GM18517 (cell line): Measurements from ENCODE around the gene CRACDL.

Experiments
- ATAC-seq: cut with Tn5 transposase; IDR thresholded peaks from one replicate; pipeline ENCODE4 v1.9.1; 2021; ENCODE audit warnings: mild to moderate bottlenecking, moderate library complexity; ENCODE audit not compliant: unreplicated experiment

Gene CRACDL

GRCh38 chr2:98826856-98827255, 109.2 kb downstream of the CRACDL start:
- ATAC-seq: no peak

GRCh38 chr2:98825858-98826257, 110.2 kb downstream of the CRACDL start:
- ATAC-seq: no peak

GRCh38 chr2:98825404-98825803, 110.6 kb downstream of the CRACDL start:
- no peak for ATAC-seq

GRCh38 chr2:98825020-98825350, 111.0 kb downstream of the CRACDL start:
- no peak for ATAC-seq

GRCh38 chr2:98824256-98825019, 111.6 kb downstream of the CRACDL start:
- no peak for ATAC-seq

- no peak for ATAC-seq
These were observed 112.5 kb downstream of the CRACDL start for GRCh38 chr2:98823196-98824170.

GRCh38 chr2:98822301-98823164, 113.5 kb downstream of the CRACDL start:
- no peak for ATAC-seq

- ATAC-seq: no peak
These were observed 114.3 kb downstream of the CRACDL start for GRCh38 chr2:98821629-98822135.

- no peak for ATAC-seq
These were observed 116.7 kb downstream of the CRACDL start for GRCh38 chr2:98819231-98819766.

GRCh38 chr2:98818164-98818563, 117.9 kb downstream of the CRACDL start:
- ATAC-seq: no peak

GRCh38 chr2:98816281-98816680, 119.7 kb downstream of the CRACDL start:
- ATAC-seq: no peak

GRCh38 chr2:98815795-98816194, 120.2 kb downstream of the CRACDL start:
- no peak for ATAC-seq

GRCh38 chr2:98811766-98812165, 124.3 kb downstream of the CRACDL start:
- no peak for ATAC-seq

- no peak for ATAC-seq
These were observed 125.5 kb downstream of the CRACDL start for GRCh38 chr2:98810588-98810928.

- no peak for ATAC-seq
These were observed 126.0 kb downstream of the CRACDL start for GRCh38 chr2:98809878-98810587.

GRCh38 chr2:98809116-98809515, 126.9 kb downstream of the CRACDL start:
- ATAC-seq: no peak

- ATAC-seq: no peak
These were observed 127.5 kb downstream of the CRACDL start for GRCh38 chr2:98808546-98808945.

GRCh38 chr2:98807929-98808328, 128.1 kb downstream of the CRACDL start:
- no peak for ATAC-seq

- no peak for ATAC-seq
These were observed 128.8 kb downstream of the CRACDL start for GRCh38 chr2:98807221-98807620.

- ATAC-seq: no peak
These were observed 129.8 kb downstream of the CRACDL start for GRCh38 chr2:98806236-98806697.
